Measurements from ENCODE around the gene ZSWIM2.

ZSWIM2 gene

DNA sequence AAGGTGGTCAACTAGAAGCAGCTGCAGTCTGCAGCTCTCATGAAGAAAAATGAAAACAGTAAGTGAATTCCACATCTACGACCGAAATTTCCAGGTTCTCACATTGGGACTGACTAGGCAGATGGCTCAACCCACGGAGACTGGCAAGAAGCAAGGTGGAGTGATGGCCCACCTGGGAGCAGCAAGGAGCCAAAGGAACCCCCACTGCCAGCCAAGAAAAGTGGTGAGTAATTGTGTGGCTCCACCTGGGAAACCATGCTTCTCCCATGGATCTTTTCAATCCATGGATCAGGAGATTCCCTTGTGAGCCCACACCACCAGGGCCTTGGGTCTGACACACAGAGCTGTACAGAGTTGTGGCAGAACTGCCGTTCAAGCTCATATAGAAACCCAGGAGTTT, 64.0 kb downstream of the ZSWIM2 start:
- no peak for TF ChIP-seq ZNF274 (IDR thresholded peaks at IDR 0.05; ENCODE audit: low read depth, low read length)
- no peak overlapping the region for H3K4me3 ChIP-seq (ENCODE audit: low read length)

DNA sequence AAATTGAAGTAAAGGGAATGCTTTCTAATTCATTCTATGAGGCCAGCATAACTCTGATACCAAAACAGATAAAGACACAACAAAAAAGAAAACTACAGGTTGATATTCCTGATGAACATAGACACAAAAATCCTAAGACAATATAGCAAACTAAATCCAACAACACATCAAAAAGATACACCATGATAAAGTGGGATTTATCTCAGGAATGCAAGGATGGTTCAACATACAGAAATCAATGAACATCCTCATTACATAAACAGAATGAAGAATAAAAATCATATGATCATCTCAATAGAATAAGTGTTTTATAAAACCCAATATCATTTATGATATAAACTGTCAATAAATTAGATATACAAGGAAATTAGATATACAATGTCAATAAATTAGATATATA, 65.7 kb downstream of the ZSWIM2 start:
- TF ChIP-seq ZNF274 (IDR thresholded peaks at IDR 0.05; ENCODE audit: low read depth, low read length), result no peak
- H3K4me3 ChIP-seq (ENCODE audit: low read length), result no peak overlapping the region

DNA sequence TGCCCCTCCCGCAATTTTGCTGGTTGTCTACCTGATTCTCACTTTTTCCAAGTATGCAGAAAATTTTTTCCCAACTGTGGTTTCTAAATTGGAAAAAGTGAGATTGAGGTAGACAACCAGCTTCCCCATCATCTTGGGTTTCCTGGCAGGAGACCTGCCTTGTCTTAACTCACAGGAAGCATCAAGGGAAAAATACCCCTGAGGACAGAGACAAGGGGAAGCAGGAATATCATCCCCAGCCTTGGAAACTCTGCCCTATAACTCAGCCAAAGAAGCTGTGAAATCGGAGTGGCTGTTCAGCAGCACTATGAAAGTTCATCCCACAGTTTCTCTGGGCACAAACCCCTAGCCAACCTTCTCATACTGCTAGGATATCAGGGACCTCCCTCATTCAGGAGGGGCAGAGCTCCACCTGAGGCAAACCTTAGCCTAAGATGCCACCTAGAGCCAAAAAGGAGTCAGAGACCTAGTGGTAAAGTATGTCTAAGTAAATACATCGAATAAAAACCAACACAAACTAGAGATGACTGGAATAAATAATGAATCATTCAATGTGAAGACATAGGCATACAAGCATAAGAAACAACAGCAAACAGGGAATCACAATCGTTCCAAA, 68.2 kb downstream of the ZSWIM2 start:
- no peak overlapping the region for H3K4me3 ChIP-seq (ENCODE audit: low read length)
- TF ChIP-seq ZNF274 (IDR thresholded peaks at IDR 0.05; ENCODE audit: low read depth, low read length), result no peak
